ENCODE results near the gene CENPN. TPM values are rescaled to one million over a fixed set of nuclear protein-coding genes. Genes with fewer than 3 reads are reported as not detected.
A peak's percentile ranks its signal among the peaks of the same experiment; 100 is the strongest.

CENPN gene
- total and polyA plus RNA-seq, 2 of the 13 experiments (the other 11 are each of a cell fraction or from before 2014, with no cell fraction given), result 29.7 to 129 TPM

DNA sequence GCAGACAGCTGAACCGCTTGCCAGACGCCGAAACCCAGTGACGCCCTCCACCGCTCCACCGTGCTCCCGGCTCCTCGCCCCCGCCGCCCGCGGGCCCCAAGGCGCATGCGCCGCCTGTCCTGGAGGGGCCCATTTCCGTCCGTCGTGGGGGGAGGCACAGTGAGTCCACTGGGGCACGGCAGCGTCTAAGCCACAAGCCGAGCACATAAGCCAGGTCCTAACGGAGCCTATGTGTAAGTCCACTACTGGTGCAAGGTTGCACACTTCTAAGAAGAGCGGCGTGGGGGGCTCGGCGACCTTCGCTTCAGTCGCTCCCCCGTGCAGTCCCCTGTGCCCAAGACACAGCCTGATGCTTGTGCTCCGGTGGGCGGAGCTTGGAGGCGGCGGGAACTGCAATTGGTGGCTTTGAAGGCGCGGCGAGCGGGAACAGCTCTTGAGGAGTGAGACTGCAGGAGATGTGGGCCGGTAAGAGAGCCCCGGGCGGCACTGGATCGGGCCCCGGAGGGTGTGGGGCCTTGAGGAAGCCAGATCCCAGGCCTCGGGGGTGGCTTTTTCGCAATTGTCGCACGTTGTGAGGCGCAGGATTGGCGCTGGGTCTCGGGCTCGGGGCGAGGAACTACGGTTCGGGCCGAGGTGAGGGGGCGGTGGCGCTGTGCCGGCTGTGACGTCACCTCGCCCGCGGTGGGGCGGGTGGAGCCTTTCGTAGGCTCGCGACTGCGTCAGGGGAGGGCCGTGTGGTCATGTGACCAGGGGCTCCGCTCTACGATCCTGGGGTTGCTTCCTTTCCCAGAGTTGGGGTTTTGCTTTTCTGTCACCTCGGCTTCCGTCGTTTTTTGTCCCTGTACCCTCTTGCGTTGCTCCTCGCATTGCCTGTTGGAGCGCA lies at the start of gene CENPN, which contains the start of gene CMC2 (continued):
- TF ChIP-seq, protein P1, sequence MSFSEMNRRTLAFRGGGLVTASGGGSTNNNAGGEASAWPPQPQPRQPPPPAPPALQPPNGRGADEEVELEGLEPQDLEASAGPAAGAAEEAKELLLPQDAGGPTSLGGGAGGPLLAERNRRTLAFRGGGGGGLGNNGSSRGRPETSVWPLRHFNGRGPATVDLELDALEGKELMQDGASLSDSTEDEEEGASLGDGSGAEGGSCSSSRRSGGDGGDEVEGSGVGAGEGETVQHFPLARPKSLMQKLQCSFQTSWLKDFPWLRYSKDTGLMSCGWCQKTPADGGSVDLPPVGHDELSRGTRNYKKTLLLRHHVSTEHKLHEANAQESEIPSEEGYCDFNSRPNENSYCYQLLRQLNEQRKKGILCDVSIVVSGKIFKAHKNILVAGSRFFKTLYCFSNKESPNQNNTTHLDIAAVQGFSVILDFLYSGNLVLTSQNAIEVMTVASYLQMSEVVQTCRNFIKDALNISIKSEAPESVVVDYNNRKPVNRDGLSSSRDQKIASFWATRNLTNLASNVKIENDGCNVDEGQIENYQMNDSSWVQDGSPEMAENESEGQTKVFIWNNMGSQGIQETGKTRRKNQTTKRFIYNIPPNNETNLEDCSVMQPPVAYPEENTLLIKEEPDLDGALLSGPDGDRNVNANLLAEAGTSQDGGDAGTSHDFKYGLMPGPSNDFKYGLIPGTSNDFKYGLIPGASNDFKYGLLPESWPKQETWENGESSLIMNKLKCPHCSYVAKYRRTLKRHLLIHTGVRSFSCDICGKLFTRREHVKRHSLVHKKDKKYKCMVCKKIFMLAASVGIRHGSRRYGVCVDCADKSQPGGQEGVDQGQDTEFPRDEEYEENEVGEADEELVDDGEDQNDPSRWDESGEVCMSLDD (CRISPR knock-in tag; IDR thresholded peaks at IDR 0.05; ENCODE audit: borderline replicate concordance), result peak; percentile 91; the same call in 1 of the 2 replicates
- TF ChIP-seq SMAD3 (CRISPR knock-in tag; IDR thresholded peaks at IDR 0.05), result peak; percentile 93
- TF ChIP-seq, protein P2, sequence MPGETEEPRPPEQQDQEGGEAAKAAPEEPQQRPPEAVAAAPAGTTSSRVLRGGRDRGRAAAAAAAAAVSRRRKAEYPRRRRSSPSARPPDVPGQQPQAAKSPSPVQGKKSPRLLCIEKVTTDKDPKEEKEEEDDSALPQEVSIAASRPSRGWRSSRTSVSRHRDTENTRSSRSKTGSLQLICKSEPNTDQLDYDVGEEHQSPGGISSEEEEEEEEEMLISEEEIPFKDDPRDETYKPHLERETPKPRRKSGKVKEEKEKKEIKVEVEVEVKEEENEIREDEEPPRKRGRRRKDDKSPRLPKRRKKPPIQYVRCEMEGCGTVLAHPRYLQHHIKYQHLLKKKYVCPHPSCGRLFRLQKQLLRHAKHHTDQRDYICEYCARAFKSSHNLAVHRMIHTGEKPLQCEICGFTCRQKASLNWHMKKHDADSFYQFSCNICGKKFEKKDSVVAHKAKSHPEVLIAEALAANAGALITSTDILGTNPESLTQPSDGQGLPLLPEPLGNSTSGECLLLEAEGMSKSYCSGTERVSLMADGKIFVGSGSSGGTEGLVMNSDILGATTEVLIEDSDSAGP (CRISPR knock-in tag; IDR thresholded peaks at IDR 0.05; ENCODE audit: borderline replicate concordance), result peak; percentile 84; the same call in 1 of the 2 replicates
- TF ChIP-seq ZNF335 (CRISPR knock-in tag; IDR thresholded peaks at IDR 0.05), result no peak; the same call in 1 of the 2 replicates
- peak; percentile 99; the same call in 1 of the 2 replicates for TF ChIP-seq ZNF354B (CRISPR knock-in tag; IDR thresholded peaks at IDR 0.05)
- no peak for TF ChIP-seq ZFP36L2 (CRISPR knock-in tag; IDR thresholded peaks at IDR 0.05)
- TF ChIP-seq IRX3 (CRISPR knock-in tag; IDR thresholded peaks at IDR 0.05; ENCODE audit: borderline replicate concordance, low read depth), result peak; percentile 95
- TF ChIP-seq ZKSCAN1 (IDR thresholded peaks at IDR 0.05; ENCODE audit: low read length), result 0 out of 2 replicates have a peak, but pooled peaks have one; percentile 30
- TF ChIP-seq, protein P3, sequence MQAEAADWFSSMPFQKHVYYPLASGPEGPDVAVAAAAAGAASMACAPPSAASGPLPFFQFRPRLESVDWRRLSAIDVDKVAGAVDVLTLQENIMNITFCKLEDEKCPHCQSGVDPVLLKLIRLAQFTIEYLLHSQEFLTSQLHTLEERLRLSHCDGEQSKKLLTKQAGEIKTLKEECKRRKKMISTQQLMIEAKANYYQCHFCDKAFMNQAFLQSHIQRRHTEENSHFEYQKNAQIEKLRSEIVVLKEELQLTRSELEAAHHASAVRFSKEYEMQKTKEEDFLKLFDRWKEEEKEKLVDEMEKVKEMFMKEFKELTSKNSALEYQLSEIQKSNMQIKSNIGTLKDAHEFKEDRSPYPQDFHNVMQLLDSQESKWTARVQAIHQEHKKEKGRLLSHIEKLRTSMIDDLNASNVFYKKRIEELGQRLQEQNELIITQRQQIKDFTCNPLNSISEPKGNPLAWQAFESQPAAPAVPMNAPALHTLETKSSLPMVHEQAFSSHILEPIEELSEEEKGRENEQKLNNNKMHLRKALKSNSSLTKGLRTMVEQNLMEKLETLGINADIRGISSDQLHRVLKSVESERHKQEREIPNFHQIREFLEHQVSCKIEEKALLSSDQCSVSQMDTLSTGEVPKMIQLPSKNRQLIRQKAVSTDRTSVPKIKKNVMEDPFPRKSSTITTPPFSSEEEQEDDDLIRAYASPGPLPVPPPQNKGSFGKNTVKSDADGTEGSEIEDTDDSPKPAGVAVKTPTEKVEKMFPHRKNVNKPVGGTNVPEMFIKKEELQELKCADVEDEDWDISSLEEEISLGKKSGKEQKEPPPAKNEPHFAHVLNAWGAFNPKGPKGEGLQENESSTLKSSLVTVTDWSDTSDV (CRISPR knock-in tag; IDR thresholded peaks at IDR 0.05), result peak; percentile 56; the same call in 1 of the 2 replicates
- TF ChIP-seq, protein P4, sequence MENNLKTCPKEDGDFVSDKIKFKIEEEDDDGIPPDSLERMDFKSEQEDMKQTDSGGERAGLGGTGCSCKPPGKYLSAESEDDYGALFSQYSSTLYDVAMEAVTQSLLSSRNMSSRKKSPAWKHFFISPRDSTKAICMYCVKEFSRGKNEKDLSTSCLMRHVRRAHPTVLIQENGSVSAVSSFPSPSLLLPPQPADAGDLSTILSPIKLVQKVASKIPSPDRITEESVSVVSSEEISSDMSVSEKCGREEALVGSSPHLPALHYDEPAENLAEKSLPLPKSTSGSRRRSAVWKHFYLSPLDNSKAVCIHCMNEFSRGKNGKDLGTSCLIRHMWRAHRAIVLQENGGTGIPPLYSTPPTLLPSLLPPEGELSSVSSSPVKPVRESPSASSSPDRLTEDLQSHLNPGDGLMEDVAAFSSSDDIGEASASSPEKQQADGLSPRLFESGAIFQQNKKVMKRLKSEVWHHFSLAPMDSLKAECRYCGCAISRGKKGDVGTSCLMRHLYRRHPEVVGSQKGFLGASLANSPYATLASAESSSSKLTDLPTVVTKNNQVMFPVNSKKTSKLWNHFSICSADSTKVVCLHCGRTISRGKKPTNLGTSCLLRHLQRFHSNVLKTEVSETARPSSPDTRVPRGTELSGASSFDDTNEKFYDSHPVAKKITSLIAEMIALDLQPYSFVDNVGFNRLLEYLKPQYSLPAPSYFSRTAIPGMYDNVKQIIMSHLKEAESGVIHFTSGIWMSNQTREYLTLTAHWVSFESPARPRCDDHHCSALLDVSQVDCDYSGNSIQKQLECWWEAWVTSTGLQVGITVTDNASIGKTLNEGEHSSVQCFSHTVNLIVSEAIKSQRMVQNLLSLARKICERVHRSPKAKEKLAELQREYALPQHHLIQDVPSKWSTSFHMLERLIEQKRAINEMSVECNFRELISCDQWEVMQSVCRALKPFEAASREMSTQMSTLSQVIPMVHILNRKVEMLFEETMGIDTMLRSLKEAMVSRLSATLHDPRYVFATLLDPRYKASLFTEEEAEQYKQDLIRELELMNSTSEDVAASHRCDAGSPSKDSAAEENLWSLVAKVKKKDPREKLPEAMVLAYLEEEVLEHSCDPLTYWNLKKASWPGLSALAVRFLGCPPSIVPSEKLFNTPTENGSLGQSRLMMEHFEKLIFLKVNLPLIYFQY (CRISPR knock-in tag; IDR thresholded peaks at IDR 0.05; ENCODE audit: borderline replicate concordance), result 0 out of 2 replicates have a peak, but pooled peaks have one; percentile 15
- TF ChIP-seq ZNF83 (CRISPR knock-in tag; IDR thresholded peaks at IDR 0.05; ENCODE audit: borderline replicate concordance), result peak; percentile 86
- TF ChIP-seq CEBPG (CRISPR knock-in tag; IDR thresholded peaks at IDR 0.05), result peak; percentile 59; the same call in 1 of the 2 replicates
- TF ChIP-seq GABPB1 (CRISPR knock-in tag; IDR thresholded peaks at IDR 0.05), result peak; percentile 81
- peak; percentile 67 for TF ChIP-seq SP2 (CRISPR knock-in tag; IDR thresholded peaks at IDR 0.05)
- TF ChIP-seq ZNF720 (CRISPR knock-in tag; IDR thresholded peaks at IDR 0.05), result no peak
- TF ChIP-seq AKAP8 (CRISPR knock-in tag; IDR thresholded peaks at IDR 0.05), result peak; percentile 77
- no peak for TF ChIP-seq MLLT10 (CRISPR knock-in tag; IDR thresholded peaks at IDR 0.05)
- TF ChIP-seq RXRA (CRISPR knock-in tag; IDR thresholded peaks at IDR 0.05), result peak; percentile 43

Data from HepG2 (cell line).